Measurements from ENCODE around the gene SDC3. TPM values are rescaled to one million over a fixed set of nuclear protein-coding genes. Genes with fewer than 3 reads are reported as not detected.

SDC3 gene
- total RNA-seq, 2 donors from 2014 or later = 15.2 to 24.2 TPM

DNA sequence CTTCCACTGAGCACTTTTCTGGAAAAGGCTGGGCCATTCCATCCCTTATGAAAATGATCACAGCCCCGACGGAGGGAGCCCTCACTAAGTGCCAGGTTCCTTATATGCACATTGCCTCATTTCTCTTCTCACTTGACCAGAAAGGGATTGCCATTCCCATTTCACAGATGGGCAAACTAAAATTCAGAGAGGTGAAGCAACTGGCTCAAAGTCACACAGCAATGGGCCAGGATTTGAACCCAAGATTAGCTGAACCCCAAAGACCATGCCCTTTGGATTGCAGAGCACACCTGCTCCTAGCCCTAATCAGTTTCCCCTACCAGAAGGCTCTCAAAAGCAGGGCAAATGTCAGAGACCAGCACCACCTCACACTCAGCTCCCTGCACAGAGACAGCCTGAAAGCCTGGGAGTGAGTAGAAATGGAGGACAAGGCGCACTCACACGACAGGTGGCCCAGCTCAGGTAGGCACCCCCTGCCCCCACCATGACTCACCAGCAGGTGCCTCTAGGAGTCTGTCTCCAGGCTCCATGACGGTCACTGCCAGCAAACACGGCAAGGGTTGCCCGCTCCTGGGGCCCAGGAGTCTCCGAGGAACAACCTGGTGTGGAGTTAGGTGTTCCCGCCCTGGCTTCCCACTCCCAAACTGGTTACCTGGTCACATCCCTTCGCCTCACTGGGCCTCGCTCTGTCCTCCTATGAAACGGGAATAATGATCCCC is 21.7 kb downstream of the SDC3 start:
- no peaks in the 10 kb centered on the region for H3K9me3 ChIP-seq
- no peak overlapping the region for H3K9ac ChIP-seq (ENCODE audit: low read depth in 2 of 2, low read length in 2 of 2)
- intact Hi-C loops (cut with DNase I) = no loop called here
- TF ChIP-seq, protein P1, sequence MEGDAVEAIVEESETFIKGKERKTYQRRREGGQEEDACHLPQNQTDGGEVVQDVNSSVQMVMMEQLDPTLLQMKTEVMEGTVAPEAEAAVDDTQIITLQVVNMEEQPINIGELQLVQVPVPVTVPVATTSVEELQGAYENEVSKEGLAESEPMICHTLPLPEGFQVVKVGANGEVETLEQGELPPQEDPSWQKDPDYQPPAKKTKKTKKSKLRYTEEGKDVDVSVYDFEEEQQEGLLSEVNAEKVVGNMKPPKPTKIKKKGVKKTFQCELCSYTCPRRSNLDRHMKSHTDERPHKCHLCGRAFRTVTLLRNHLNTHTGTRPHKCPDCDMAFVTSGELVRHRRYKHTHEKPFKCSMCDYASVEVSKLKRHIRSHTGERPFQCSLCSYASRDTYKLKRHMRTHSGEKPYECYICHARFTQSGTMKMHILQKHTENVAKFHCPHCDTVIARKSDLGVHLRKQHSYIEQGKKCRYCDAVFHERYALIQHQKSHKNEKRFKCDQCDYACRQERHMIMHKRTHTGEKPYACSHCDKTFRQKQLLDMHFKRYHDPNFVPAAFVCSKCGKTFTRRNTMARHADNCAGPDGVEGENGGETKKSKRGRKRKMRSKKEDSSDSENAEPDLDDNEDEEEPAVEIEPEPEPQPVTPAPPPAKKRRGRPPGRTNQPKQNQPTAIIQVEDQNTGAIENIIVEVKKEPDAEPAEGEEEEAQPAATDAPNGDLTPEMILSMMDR (IDR thresholded peaks at IDR 0.05) = no peak
- no peak overlapping the region for H3K4me3 ChIP-seq
- no peaks in the 10 kb centered on the region for H3K36me3 ChIP-seq
- DNase-seq = no peak
- H3K27me3 ChIP-seq = no peaks in the 10 kb centered on the region
- H3K27ac ChIP-seq = peak overlapping the region; percentile 53
- H3K4me1 ChIP-seq = no peaks in the 10 kb centered on the region

DNA sequence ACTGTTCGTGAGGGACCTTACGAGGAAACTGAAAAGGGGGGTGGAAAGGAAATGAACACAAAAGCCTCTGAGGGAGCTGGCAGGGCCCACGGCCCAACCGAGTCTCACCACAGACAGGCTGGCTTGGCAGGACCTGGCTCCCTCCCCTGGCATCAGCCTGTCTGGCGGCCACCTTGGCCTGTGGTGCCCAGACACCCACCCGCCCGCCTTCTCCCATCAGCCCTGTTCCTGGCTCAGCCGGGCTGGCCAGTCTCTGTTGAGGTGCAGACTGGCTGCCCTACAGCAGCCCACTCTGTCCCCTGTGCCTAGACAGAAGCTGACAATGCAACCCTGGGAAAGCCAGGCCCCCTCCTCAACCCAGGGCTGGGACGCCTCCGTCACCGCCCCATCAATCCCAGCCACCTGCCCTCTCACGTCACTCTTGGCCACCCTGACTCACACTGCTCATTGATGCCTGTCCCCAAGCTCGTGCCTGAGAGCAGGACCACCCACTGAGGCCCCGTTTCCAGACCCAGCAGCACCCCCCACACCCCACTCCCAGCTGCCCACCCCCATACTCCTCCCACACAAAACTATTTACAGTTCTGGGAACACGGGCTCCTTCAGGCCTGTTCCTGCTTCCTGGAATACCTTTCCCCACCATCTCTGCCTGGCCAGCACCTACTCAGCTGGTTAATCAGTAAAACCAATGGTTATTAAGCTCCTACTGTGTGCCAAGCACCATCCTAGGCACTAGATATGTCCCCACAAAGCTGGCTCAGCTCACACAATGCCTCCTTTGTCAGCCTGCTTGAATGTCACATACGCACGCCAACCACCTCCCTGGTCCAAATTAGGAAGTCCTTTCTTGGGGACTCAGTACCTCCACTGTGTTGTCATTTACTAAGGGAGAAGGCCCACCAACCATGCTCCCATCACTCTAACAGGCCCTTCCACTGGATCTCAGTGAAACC is 22.7 kb downstream of the SDC3 start:
- TF ChIP-seq, protein P1 (IDR thresholded peaks at IDR 0.05) = no peak
- intact Hi-C loops (cut with DNase I) = no loop called here
- H3K27me3 ChIP-seq = no peaks in the 10 kb centered on the region
- H3K9me3 ChIP-seq = no peaks in the 10 kb centered on the region
- DNase-seq = no peak
- H3K36me3 ChIP-seq = no peaks in the 10 kb centered on the region
- no peak overlapping the region for H3K9ac ChIP-seq (ENCODE audit: low read depth in 2 of 2, low read length in 2 of 2)
- no peak overlapping the region for H3K4me3 ChIP-seq
- no peak overlapping the region for H3K27ac ChIP-seq
- H3K4me1 ChIP-seq = no peaks in the 10 kb centered on the region

DNA sequence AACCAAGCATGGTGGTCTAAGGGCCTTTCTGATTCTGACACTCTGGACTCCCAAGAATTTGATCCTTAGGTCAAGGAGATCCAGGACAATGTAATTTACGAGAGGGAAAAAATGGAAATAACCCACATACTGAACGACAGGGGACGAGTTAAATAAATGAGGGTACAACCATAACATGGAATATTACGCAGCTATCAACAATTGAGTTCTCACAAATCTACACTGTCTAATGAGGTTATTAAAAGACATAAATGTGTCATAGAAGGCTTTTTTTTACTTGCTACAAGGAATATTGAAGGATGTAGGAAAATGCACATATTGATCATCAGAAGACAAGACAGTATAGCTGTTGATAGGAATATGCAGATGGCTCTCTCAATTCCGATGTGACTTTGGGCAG is 23.8 kb downstream of the SDC3 start:
- intact Hi-C loops (cut with DNase I) = no loop called here
- H3K36me3 ChIP-seq = no peaks in the 10 kb centered on the region
- no peak for DNase-seq
- no peaks in the 10 kb centered on the region for H3K27me3 ChIP-seq
- H3K27ac ChIP-seq = no peak overlapping the region
- no peaks in the 10 kb centered on the region for H3K4me1 ChIP-seq
- no peak overlapping the region for H3K9ac ChIP-seq (ENCODE audit: low read depth in 2 of 2, low read length in 2 of 2)
- no peak overlapping the region for H3K4me3 ChIP-seq
- H3K9me3 ChIP-seq = no peaks in the 10 kb centered on the region
- TF ChIP-seq, protein P1 (IDR thresholded peaks at IDR 0.05) = no peak

DNA sequence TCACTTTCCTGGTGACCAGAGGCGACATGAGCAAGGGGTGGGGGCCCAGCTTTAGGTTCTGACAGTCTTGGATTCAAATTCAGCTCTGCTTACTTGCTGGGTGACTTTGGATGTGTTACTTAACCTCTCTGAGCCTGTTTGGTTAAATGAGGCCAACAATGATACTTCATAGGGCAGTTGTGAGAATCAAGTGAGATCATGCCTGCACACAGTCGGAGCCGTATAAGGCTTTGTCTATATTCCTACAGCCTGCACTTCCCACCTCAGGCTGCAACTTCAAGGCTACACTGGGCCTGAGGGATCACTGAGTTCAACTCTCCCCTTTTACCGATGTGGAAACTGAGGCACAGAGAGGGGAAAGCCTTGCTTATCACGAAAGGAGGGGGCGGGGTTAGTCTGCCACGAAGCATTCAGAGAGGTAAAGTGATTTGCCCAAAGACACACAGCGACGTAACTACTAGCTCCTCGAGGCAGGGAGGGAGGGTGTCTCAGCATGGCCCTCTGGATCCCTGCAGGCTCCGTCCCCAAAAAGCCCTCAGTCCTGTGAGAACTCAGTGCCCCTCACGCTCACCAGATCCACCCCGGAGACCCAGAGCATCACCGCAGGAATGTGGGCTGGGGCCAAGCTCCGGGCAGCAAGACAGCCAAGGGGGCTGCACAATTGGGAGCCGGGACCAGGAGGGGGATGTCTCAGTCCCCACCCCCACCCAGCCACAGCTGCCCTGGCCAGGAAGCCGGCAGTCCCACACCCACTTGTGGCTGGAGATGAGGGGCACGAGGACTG is 25.0 kb downstream of the SDC3 start:
- no peaks in the 10 kb centered on the region for H3K36me3 ChIP-seq
- no peak overlapping the region for H3K4me3 ChIP-seq
- no peaks in the 10 kb centered on the region for H3K4me1 ChIP-seq
- no peak overlapping the region for H3K9ac ChIP-seq (ENCODE audit: low read depth in 2 of 2, low read length in 2 of 2)
- no peak overlapping the region for H3K27ac ChIP-seq
- no peak for DNase-seq
- TF ChIP-seq, protein P1 (IDR thresholded peaks at IDR 0.05) = no peak
- intact Hi-C loops (cut with DNase I) = no loop called here
- no peaks in the 10 kb centered on the region for H3K9me3 ChIP-seq
- H3K27me3 ChIP-seq = no peaks in the 10 kb centered on the region

All from colonic mucosa (tissue), 4 donors.